DOHH2 (cell line): Measurements from ENCODE around the gene WNT10A.
"Not testable (repeated sequence)": the region's sequence is repeated elsewhere in the genome, so short reads cannot be mapped to it uniquely, and the experiment has no call there.

Source experiments
- H3F3A ChIP-seq: fragments of 200-600 bp; sonication (generic), shearing (Covaris generic); 2 replicates; pipeline ENCODE4 v1.6.0; 2016; ENCODE audit warnings: antibody characterized with exemption, mild to moderate bottlenecking; ENCODE audit not compliant: control insufficient read depth, insufficient read depth
- H3K27ac ChIP-seq: fragments of 200-600 bp; sonication (generic); 2 replicates; pipeline ENCODE4 v1.5.1; 2014; ENCODE audit warnings: low read depth, mild to moderate bottlenecking, low read length, moderate library complexity
- H3K27me3 ChIP-seq: fragments of 200-600 bp; sonication (generic); 2 replicates; pipeline ENCODE4 v1.6.1; 2014; ENCODE audit warnings: mild to moderate bottlenecking, low read length, mixed read lengths; ENCODE audit not compliant: control insufficient read depth
- H3K36me3 ChIP-seq: fragments of 200-600 bp; sonication (generic); 2 replicates; pipeline ENCODE4 v1.6.1; 2014; ENCODE audit warnings: mild to moderate bottlenecking, low read length, moderate library complexity, mixed read lengths; ENCODE audit not compliant: control insufficient read depth
- H3K4me1 ChIP-seq: fragments of 200-600 bp; sonication (generic); 2 replicates; pipeline ENCODE4 v1.6.1; 2014; ENCODE audit warnings: mild to moderate bottlenecking, low read length, mixed read lengths; ENCODE audit not compliant: control insufficient read depth
- H3K4me2 ChIP-seq: fragments of 200-600 bp; sonication (generic); 2 replicates; pipeline ENCODE4 v1.6.0; 2014; ENCODE audit warnings: mild to moderate bottlenecking, low read length, moderate library complexity
- H3K4me3 ChIP-seq: fragments of 200-600 bp; sonication (generic); 2 replicates; pipeline ENCODE4 v1.5.1; 2014; ENCODE audit warnings: mild to moderate bottlenecking, low read length, mixed read lengths
- H3K79me2 ChIP-seq: fragments of 200-600 bp; sonication (generic); 2 replicates; pipeline ENCODE4 v1.6.1; 2014; ENCODE audit warnings: mild to moderate bottlenecking, low read length, mixed read lengths; ENCODE audit not compliant: control insufficient read depth
- H3K9me2 ChIP-seq: fragments of 200-600 bp; sonication (generic); replicated peaks from 2 replicates; pipeline ENCODE4 v1.6.1; 2014; ENCODE audit warnings: mild to moderate bottlenecking, low read length, mixed read lengths; ENCODE audit not compliant: control insufficient read depth
- H3K9me3 ChIP-seq: fragments of 200-600 bp; sonication (generic); 2 replicates; pipeline ENCODE4 v1.6.1; 2014; ENCODE audit warnings: antibody characterized with exemption, low read length, mixed read lengths; ENCODE audit not compliant: control insufficient read depth, insufficient read depth
- H4K20me1 ChIP-seq: fragments of 200-600 bp; sonication (generic); 2 replicates; pipeline ENCODE4 v1.6.0; 2014; ENCODE audit warnings: low read depth, mild to moderate bottlenecking, antibody characterized with exemption, low read length, moderate library complexity; ENCODE audit not compliant: control insufficient read depth, insufficient read depth
- EZH2phosphoT487 ChIP-seq: fragments of 200-600 bp; sonication (generic); IDR thresholded peaks from 2 replicates; pipeline ENCODE4 v1.6.1; 2017; ENCODE audit warnings: borderline replicate concordance, mild to moderate bottlenecking, antibody characterized with exemption, low read length, moderate library complexity, mixed read lengths
- TF ChIP-seq, protein P1 (sequence below): fragments of 200-600 bp; sonication (generic); IDR thresholded peaks from one replicate; pipeline ENCODE4 v1.5.1; 2014; ENCODE audit warnings: antibody characterized with exemption, mild to moderate bottlenecking, low read depth, low read length; ENCODE audit not compliant: poor library complexity, severe bottlenecking

The WNT10A gene

GRCh38 chr2:218924757-218925156 is 44.1 kb downstream of the WNT10A start:
- Histone ChIP-seq H3K4me1 (peaks cover 19% of the 10 kb centered on the region), H3K27ac (no peak overlapping the region), H3F3A (no peaks in the 10 kb centered on the region), H3K4me2 (no peak overlapping the region), H3K9me2 (no peaks in the 10 kb centered on the region), H3K9me3 (peaks cover 17% of the 10 kb centered on the region), H3K36me3 (no peaks in the 10 kb centered on the region), H3K79me2 (no peaks in the 10 kb centered on the region), H3K27me3 (no peaks in the 10 kb centered on the region), H3K4me3 (no peak overlapping the region), H4K20me1 (no peaks in the 10 kb centered on the region)
- TF ChIP-seq EZH2phosphoT487 = no peak
- TF ChIP-seq, protein P1, sequence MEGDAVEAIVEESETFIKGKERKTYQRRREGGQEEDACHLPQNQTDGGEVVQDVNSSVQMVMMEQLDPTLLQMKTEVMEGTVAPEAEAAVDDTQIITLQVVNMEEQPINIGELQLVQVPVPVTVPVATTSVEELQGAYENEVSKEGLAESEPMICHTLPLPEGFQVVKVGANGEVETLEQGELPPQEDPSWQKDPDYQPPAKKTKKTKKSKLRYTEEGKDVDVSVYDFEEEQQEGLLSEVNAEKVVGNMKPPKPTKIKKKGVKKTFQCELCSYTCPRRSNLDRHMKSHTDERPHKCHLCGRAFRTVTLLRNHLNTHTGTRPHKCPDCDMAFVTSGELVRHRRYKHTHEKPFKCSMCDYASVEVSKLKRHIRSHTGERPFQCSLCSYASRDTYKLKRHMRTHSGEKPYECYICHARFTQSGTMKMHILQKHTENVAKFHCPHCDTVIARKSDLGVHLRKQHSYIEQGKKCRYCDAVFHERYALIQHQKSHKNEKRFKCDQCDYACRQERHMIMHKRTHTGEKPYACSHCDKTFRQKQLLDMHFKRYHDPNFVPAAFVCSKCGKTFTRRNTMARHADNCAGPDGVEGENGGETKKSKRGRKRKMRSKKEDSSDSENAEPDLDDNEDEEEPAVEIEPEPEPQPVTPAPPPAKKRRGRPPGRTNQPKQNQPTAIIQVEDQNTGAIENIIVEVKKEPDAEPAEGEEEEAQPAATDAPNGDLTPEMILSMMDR = no peak

DNA sequence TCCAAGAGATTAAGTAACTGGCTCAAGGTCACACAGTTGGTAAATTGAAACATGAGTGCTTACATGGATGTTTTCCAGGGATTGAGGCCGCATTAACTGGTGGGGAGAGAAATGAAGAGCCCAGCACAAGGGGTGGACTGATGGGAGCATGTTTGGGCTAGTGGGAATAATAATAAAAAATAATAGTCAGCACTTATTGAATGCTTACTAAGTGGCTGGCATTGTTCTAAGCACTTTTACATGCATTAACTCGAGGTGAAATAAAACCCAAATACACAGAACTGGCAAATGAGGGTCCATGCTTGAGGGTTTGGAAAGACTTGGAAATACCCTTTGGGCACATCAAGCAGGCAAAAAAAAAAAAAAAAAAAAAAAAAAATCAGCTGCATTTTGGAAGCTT is 44.8 kb downstream of the WNT10A start:
- Histone ChIP-seq H3K79me2 (no peaks in the 10 kb centered on the region), H3K4me1 (peaks cover 19% of the 10 kb centered on the region), H3K9me3 (peaks cover 17% of the 10 kb centered on the region), H3K27ac (no peak overlapping the region), H3K4me3 (no peak overlapping the region), H4K20me1 (no peaks in the 10 kb centered on the region), H3K4me2 (no peak overlapping the region), H3K36me3 (no peaks in the 10 kb centered on the region), H3F3A (no peaks in the 10 kb centered on the region), H3K9me2 (no peaks in the 10 kb centered on the region), H3K27me3 (no peaks in the 10 kb centered on the region)
- no peak for TF ChIP-seq EZH2phosphoT487
- TF ChIP-seq, protein P1 = no peak

DNA sequence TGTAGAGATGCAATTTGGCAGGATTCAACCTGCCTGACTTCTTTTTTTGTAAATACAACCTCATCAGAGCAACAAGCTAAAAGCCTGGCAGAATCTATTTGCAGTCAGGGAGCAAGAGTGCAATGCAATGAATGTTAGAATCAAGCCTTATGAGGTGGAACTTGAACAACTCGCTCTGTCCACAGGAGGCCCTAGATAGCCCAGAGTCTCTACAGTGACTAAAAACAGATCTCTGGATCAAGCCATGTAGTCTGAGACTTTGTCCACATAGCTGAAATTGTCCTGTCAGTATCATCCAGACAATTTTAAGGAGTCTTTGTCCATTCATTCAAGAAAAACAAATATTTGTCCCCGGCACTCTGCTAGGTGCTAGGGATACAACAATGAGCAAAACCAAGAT is 46.8 kb downstream of the WNT10A start:
- Histone ChIP-seq H3F3A (no peaks in the 10 kb centered on the region), H3K27me3 (no peaks in the 10 kb centered on the region), H3K36me3 (no peaks in the 10 kb centered on the region), H3K9me2 (no peaks in the 10 kb centered on the region), H4K20me1 (no peaks in the 10 kb centered on the region), H3K4me3 (no peak overlapping the region), H3K27ac (no peak overlapping the region), H3K4me1 (peaks cover 15% of the 10 kb centered on the region), H3K4me2 (no peak overlapping the region), H3K79me2 (no peaks in the 10 kb centered on the region), H3K9me3 (peaks cover 12% of the 10 kb centered on the region)
- TF ChIP-seq, protein P1 = no peak

- Histone ChIP-seq H3K36me3 (no peaks in the 10 kb centered on the region), H4K20me1 (no peaks in the 10 kb centered on the region)
Observed at GRCh38 chr2:218927876-218928275, 47.2 kb downstream of the WNT10A start.

DNA sequence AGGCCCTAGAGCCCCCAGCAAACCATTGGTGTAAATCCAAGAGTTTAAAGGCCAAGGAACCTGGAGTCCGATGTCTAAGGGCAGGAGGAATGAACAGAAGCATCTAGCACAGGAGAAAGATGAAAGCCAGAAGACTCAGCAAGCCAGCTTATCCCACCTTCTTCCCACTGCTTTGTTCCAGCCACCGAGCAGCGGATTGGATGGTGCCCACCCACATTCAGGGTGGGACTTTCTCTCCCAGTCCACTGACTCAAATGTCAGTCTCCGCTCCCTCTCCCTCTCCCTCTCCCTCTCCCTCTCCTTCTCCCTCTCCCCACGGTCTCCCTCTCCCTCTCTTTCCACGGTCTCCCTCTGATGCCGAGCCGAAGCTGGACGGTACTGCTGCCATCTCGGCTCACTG is 49.8 kb downstream of the WNT10A start:
- H3K36me3 ChIP-seq, H3K4me2 ChIP-seq, H3K4me3 ChIP-seq, H3K9me3 ChIP-seq, H3K9me2 ChIP-seq, H4K20me1 ChIP-seq, H3F3A ChIP-seq, H3K4me1 ChIP-seq, H3K79me2 ChIP-seq, H3K27me3 ChIP-seq, H3K27ac ChIP-seq: not testable (repeated sequence)

More at GRCh38 chr2:218927876-218928275, 47.2 kb downstream of the WNT10A start:
- Histone ChIP-seq H3K4me2 (no peak overlapping the region), H3F3A (no peaks in the 10 kb centered on the region), H3K9me3 (peaks cover 8% of the 10 kb centered on the region), H3K27ac (no peak overlapping the region), H3K79me2 (no peaks in the 10 kb centered on the region), H3K27me3 (no peaks in the 10 kb centered on the region), H3K9me2 (no peaks in the 10 kb centered on the region), H3K4me1 (peaks cover 14% of the 10 kb centered on the region), H3K4me3 (no peak overlapping the region)
- no peak for TF ChIP-seq EZH2phosphoT487
- TF ChIP-seq, protein P1 = no peak
